Gastrocnemius medialis (tissue), 4 donors: ENCODE results near the gene MRFAP1. TPM values are rescaled to one million over a fixed set of nuclear protein-coding genes. Genes with fewer than 3 reads are reported as not detected.
A peak's percentile ranks its signal among the peaks of the same experiment; 100 is the strongest.

ENCODE experiments used
- ATAC-seq, 2 donors: fragments of 150-250 bp; one replicate each; pipeline ENCODE4 v1.9.1; 2016
- DNase-seq, 2 donors: peaks; one replicate each; pipeline ENCODE4 v3.0.0-alpha.2; 2019
- H3K27ac ChIP-seq, 4 donors: fragments of 200-600 bp; sonication (generic); 1 replicate in 1 of 4; 2 replicates in 3 of 4; pipeline ENCODE4 v1.5.1; 2016 to 2018; ENCODE audit warnings: mild to moderate bottlenecking in 2 of 4, moderate library complexity in 1 of 4
- H3K27me3 ChIP-seq, 3 donors: fragments of 200-600 bp; sonication (generic) in 2 of 3; 1 replicate in 1 of 3; 2 replicates in 2 of 3; pipeline versions ENCODE4 v1.5.1 to v1.6.0; 2016 to 2019; ENCODE audit warnings: mild to moderate bottlenecking in 1 of 3, moderate library complexity in 1 of 3
- H3K36me3 ChIP-seq, 2 donors: fragments of 200-600 bp; sonication (generic) in 1 of 2; one replicate each; pipeline ENCODE4 v1.5.1; 2017 to 2018
- H3K4me1 ChIP-seq, 2 donors: fragments of 200-600 bp; sonication (generic) in 1 of 2; one replicate each; pipeline ENCODE4 v1.5.1; 2016 to 2017; ENCODE audit warnings: mild to moderate bottlenecking in 2 of 2
- H3K4me3 ChIP-seq, 4 donors: fragments of 200-600 bp; sonication (generic) in 3 of 4; 1 replicate in 1 of 4; 2 replicates in 3 of 4; pipeline ENCODE4 v1.5.1; 2016 to 2019; ENCODE audit warnings: mild to moderate bottlenecking in 2 of 4
- H3K9me3 ChIP-seq, 3 donors: fragments of 200-600 bp; sonication (generic) in 2 of 3; 1 replicate in 1 of 3; 2 replicates in 2 of 3; pipeline ENCODE4 v1.5.1; 2016 to 2019
- CTCF ChIP-seq, 5 experiments: fragments of 450-650 bp in 3 of 5; fragments of 200-600 bp in 2 of 5; sonication (generic) in 2 of 5; IDR thresholded peaks in 4 of 5; conservative IDR thresholded peaks in 1 of 5; 1 replicate in 4 of 5; 2 replicates in 1 of 5; pipeline ENCODE4 v1.5.1; 2016 to 2019; ENCODE audit warnings: antibody characterized with exemption in 5 of 5, mild to moderate bottlenecking in 3 of 5, moderate library complexity in 3 of 5
- POLR2A ChIP-seq, 2 donors: fragments of 450-650 bp; IDR thresholded peaks; one replicate each; pipeline ENCODE4 v1.6.1; 2017; ENCODE audit warnings: antibody characterized with exemption in 2 of 2, mild to moderate bottlenecking in 2 of 2, moderate library complexity in 2 of 2
- in situ Hi-C, 4 donors: fragments of 200-750 bp; cut with MboI; loops; one replicate each; pipeline versions ENCODE4 v1.15.0 to v1.8.0; 2017; ENCODE audit warnings: low sequenced_read_pairs in 4 of 4
- intact Hi-C: fragments of 100-400 bp; cut with DNase I; formaldehyde crosslinking; loops from one replicate; pipeline ENCODE4 v1.15.1; 2023; ENCODE audit warnings: low total_unique reads
- total RNA-seq, 4 donors: library from RNA; depleted of rRNA; stranded (reverse); fragments of >200 nt; gene quantifications; one replicate each; pipeline versions ENCODE4 v1.1.0 to v1.2.3, GENCODE V29; 2016

Gene MRFAP1
- total RNA-seq, 4 donors from 2014 or later: 180 to 281 (median 206) TPM

- no peak for TF ChIP-seq POLR2A (IDR thresholded peaks at IDR 0.05)
- TF ChIP-seq CTCF (IDR thresholded peaks at IDR 0.05 in 4 of 5, conservative IDR thresholded peaks at IDR 0.05 in 1 of 5): no peak
- no peaks in the 10 kb centered on the region for H3K9me3 ChIP-seq
- no peak overlapping the region for H3K27ac ChIP-seq
- peaks cover 0 to 17% of the 10 kb centered on the region in 2 donors for H3K36me3 ChIP-seq
- intact Hi-C loops (no loop called here), in situ Hi-C loops (no loop called here)
- ATAC-seq: no peak
- no peak for DNase-seq
- peak overlapping the region in 2 of 4 donors; percentile 81 to 99 for H3K4me3 ChIP-seq
- no peaks in the 10 kb centered on the region for H3K27me3 ChIP-seq
- H3K4me1 ChIP-seq: peaks cover 36% of the 10 kb centered on the region in 2 donors
Observed at GRCh38 chr4:6639137-6639680, 1.3 kb upstream of the MRFAP1 start.

DNA sequence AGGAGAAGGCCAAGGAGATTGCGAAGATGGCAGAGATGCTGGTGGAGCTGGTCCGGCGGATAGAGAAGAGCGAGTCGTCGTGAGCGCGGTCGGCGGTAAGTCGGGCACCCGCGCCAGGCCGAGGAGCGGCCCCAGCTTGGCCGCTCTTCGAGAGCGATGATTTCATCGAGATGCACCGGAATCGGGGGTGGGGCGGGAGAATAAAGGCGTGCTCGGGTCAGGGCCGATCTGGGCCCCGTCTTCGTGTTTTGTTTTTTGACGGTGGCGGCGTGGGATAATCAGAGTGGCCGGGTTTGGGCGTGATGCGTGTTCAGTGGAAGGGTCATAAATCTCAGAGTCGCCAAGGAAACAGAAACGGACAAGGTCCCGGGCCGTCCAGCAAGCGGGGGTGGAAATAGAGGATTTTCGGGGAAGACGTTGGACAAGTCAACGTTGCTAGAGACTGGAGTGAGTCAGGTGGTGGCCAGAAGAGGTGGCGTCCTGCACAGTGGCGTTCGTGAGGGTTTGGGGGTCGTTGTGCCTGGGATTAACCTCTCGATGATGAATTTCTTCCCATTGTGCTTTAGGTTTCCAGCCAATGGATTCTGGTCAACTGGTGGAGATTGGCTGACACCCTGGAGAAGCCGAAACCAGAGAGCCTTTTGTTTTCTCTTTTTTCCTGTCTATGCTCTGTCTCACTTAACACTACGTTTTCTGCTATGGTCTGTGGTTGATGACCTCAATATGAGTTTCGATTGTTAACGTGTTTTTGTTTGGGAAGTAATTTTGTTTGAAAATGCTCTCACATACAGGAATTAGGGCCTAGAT lies 882 bp downstream of the MRFAP1 start:
- DNase-seq: peak; percentile 6 to 28
- in situ Hi-C loops: no loop called here
- no peaks in the 10 kb centered on the region for H3K9me3 ChIP-seq

GRCh38 chr4:6641971-6642320 lies 1.5 kb downstream of the MRFAP1 start:
- in situ Hi-C loops (no loop called here), intact Hi-C loops (loop anchor here (5.0 kb wide), 2 partner anchors 65 to 140 kb away; partner anchors contain the start of genes KIAA0232 and MAN2B2)
- ATAC-seq (no peak), DNase-seq (no peak)
- H3K4me3 ChIP-seq: peak overlapping the region; percentile 75 to 99 (median 86)
- peak overlapping the region; percentile 91 to 98 (median 94) for H3K27ac ChIP-seq
- peaks cover 35 to 48% of the 10 kb centered on the region in 2 donors for H3K4me1 ChIP-seq
- H3K9me3 ChIP-seq: no peaks in the 10 kb centered on the region
- H3K27me3 ChIP-seq: no peaks in the 10 kb centered on the region
- H3K36me3 ChIP-seq: peaks cover 0 to 17% of the 10 kb centered on the region in 2 donors
- TF ChIP-seq POLR2A (IDR thresholded peaks at IDR 0.05) (no peak), CTCF (IDR thresholded peaks at IDR 0.05 in 4 of 5, conservative IDR thresholded peaks at IDR 0.05 in 1 of 5) (no peak)

More for the DNA sequence above, 882 bp downstream of the MRFAP1 start:
- TF ChIP-seq POLR2A (IDR thresholded peaks at IDR 0.05) (no peak), CTCF (IDR thresholded peaks at IDR 0.05 in 4 of 5, conservative IDR thresholded peaks at IDR 0.05 in 1 of 5) (no peak)
- Histone ChIP-seq H3K27ac (peak overlapping the region; percentile 91 to 98 (median 94)), H3K27me3 (no peaks in the 10 kb centered on the region), H3K4me3 (peak overlapping the region; percentile 75 to 99 (median 86)), H3K36me3 (peaks cover 0 to 17% of the 10 kb centered on the region in 2 donors), H3K4me1 (peaks cover 35 to 48% of the 10 kb centered on the region in 2 donors)
- intact Hi-C loops: loop anchor here (5.0 kb wide), 2 partner anchors 64 to 141 kb away; partner anchors contain the start of genes KIAA0232 and MAN2B2
- peak; percentile 43 to 51 for ATAC-seq

GRCh38 chr4:6643141-6643847 lies 2.8 kb downstream of the MRFAP1 start:
- no peaks in the 10 kb centered on the region for H3K27me3 ChIP-seq
- in situ Hi-C loops: no loop called here
- H3K27ac ChIP-seq: peak overlapping the region; percentile 91 to 98 (median 94)
- peak overlapping the region in 1 of 4 donors; percentile 17 for H3K4me3 ChIP-seq
- H3K36me3 ChIP-seq: peaks cover 0 to 17% of the 10 kb centered on the region in 2 donors
- ATAC-seq: no peak
- H3K4me1 ChIP-seq: peaks cover 35 to 48% of the 10 kb centered on the region in 2 donors
- intact Hi-C loops: loop anchor here (5.0 kb wide), 2 partner anchors 66 to 139 kb away; partner anchors contain the start of genes KIAA0232 and MAN2B2
- DNase-seq: no peak
- TF ChIP-seq CTCF (IDR thresholded peaks at IDR 0.05 in 4 of 5, conservative IDR thresholded peaks at IDR 0.05 in 1 of 5) (no peak), POLR2A (IDR thresholded peaks at IDR 0.05) (no peak)
- H3K9me3 ChIP-seq: no peaks in the 10 kb centered on the region
